Measurements from ENCODE around the gene MYMX.

- no peak for TF ChIP-seq JUN (IDR thresholded peaks at IDR 0.05)
- TF ChIP-seq USF2 (IDR thresholded peaks at IDR 0.05) = no peak
- TF ChIP-seq ZFP36 (IDR thresholded peaks at IDR 0.05; ENCODE audit: borderline replicate concordance, partially characterized antibody) = no peak
- TF ChIP-seq CTCF (IDR thresholded peaks at IDR 0.05) = peak; percentile 45; the same call in 2 of the 3 replicates
Observed at GRCh38 chr6:44221291-44221960, 4.7 kb downstream of the MYMX start.

Measured in A549 (cell line).